ENCODE data around the gene GRIK2.

The GRIK2 gene

DNA sequence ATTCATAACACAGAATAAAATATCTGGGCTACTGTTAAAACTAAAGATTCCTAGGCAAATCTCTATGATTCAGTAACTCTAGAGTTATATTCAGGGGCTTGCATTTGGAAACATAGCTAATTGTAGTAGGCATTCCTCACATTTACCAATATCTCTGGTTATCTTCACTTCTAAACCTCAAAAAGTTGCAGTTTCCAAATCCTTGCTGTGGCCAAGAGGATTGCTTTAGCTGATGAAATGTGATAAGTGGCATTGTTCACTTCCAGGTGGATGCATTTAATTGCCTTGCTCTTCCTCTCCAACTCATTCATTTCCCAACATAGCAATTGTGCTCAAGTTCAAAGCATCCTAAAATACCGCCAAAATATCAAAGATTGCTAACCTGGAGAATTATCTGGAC is 246.6 kb downstream of the GRIK2 start:
- no peak overlapping the region for H3K9ac ChIP-seq (ENCODE audit: low read length in 5 of 5)
- no peaks in the 10 kb centered on the region for H3K27me3 ChIP-seq (ENCODE audit: control insufficient read depth in 5 of 5, insufficient read depth in 4 of 5, low read length in 5 of 5)
- H3K9me3 ChIP-seq (ENCODE audit: control insufficient read depth in 5 of 5, low read length in 5 of 5), result no peaks in the 10 kb centered on the region
- no peak overlapping the region for H3K27ac ChIP-seq (ENCODE audit: low read depth, low read length)
- H3K4me1 ChIP-seq (ENCODE audit: control insufficient read depth in 5 of 5, insufficient read depth in 5 of 5, low read length in 5 of 5), result no peaks in the 10 kb centered on the region
- H3K36me3 ChIP-seq (ENCODE audit: control insufficient read depth in 5 of 5, insufficient read depth in 5 of 5, low read length in 5 of 5), result no peaks in the 10 kb centered on the region
- no peak overlapping the region for H3K4me3 ChIP-seq (ENCODE audit: low read depth in 1 of 5, low read length in 5 of 5)

- no peaks in the 10 kb centered on the region for H3K9me3 ChIP-seq (ENCODE audit: control insufficient read depth in 5 of 5, low read length in 5 of 5)
- no peak overlapping the region for H3K27ac ChIP-seq (ENCODE audit: low read depth, low read length)
- no peaks in the 10 kb centered on the region for H3K36me3 ChIP-seq (ENCODE audit: control insufficient read depth in 5 of 5, insufficient read depth in 5 of 5, low read length in 5 of 5)
- H3K4me1 ChIP-seq (ENCODE audit: control insufficient read depth in 5 of 5, insufficient read depth in 5 of 5, low read length in 5 of 5), result no peaks in the 10 kb centered on the region
- H3K27me3 ChIP-seq (ENCODE audit: control insufficient read depth in 5 of 5, insufficient read depth in 4 of 5, low read length in 5 of 5), result no peaks in the 10 kb centered on the region
- H3K4me3 ChIP-seq (ENCODE audit: low read depth in 1 of 5, low read length in 5 of 5), result no peak overlapping the region
- no peak overlapping the region for H3K9ac ChIP-seq (ENCODE audit: low read length in 5 of 5)
Observed at GRCh38 chr6:101645770-101646169, 252.3 kb downstream of the GRIK2 start.

GRCh38 chr6:101650402-101651100 is 257.0 kb downstream of the GRIK2 start:
- Histone ChIP-seq H3K27ac (ENCODE audit: low read depth, low read length) (no peak overlapping the region), H3K27me3 (ENCODE audit: control insufficient read depth in 5 of 5, insufficient read depth in 4 of 5, low read length in 5 of 5) (no peaks in the 10 kb centered on the region), H3K4me3 (ENCODE audit: low read depth in 1 of 5, low read length in 5 of 5) (no peak overlapping the region), H3K4me1 (ENCODE audit: control insufficient read depth in 5 of 5, insufficient read depth in 5 of 5, low read length in 5 of 5) (no peaks in the 10 kb centered on the region), H3K9ac (ENCODE audit: low read length in 5 of 5) (no peak overlapping the region), H3K36me3 (ENCODE audit: control insufficient read depth in 5 of 5, insufficient read depth in 5 of 5, low read length in 5 of 5) (no peaks in the 10 kb centered on the region), H3K9me3 (ENCODE audit: control insufficient read depth in 5 of 5, low read length in 5 of 5) (no peaks in the 10 kb centered on the region)

- H3K4me1 ChIP-seq (ENCODE audit: control insufficient read depth in 5 of 5, insufficient read depth in 5 of 5, low read length in 5 of 5), result no peaks in the 10 kb centered on the region
- H3K27ac ChIP-seq (ENCODE audit: low read depth, low read length), result no peak overlapping the region
- no peak overlapping the region for H3K4me3 ChIP-seq (ENCODE audit: low read depth in 1 of 5, low read length in 5 of 5)
- H3K9ac ChIP-seq (ENCODE audit: low read length in 5 of 5), result no peak overlapping the region
- no peaks in the 10 kb centered on the region for H3K36me3 ChIP-seq (ENCODE audit: control insufficient read depth in 5 of 5, insufficient read depth in 5 of 5, low read length in 5 of 5)
- H3K27me3 ChIP-seq (ENCODE audit: control insufficient read depth in 5 of 5, insufficient read depth in 4 of 5, low read length in 5 of 5), result no peaks in the 10 kb centered on the region
- H3K9me3 ChIP-seq (ENCODE audit: control insufficient read depth in 5 of 5, low read length in 5 of 5), result no peaks in the 10 kb centered on the region
Observed at GRCh38 chr6:101652079-101652478, 258.6 kb downstream of the GRIK2 start.

DNA sequence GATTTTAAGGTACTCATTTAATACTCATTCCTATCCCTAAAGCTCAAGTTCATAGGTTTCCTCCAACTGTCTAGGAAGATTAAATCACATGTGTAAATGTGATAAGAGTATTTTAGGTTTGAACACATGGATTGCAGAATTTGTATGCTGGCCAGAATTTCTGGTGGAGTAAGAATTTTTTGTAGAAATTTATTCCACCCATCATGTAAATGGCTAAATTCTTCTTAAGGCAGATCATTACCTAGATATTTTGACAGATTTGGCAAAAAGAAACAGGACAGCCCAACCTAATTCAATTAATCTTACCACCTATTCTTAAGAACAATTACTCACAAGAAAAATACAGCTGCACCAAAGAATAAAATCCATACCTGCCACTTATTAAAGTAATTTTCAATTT is 261.6 kb downstream of the GRIK2 start:
- Histone ChIP-seq H3K9me3 (ENCODE audit: control insufficient read depth in 5 of 5, low read length in 5 of 5) (peaks cover 0 to 3% (median 0%) of the 10 kb centered on the region in 5 donors), H3K4me1 (ENCODE audit: control insufficient read depth in 5 of 5, insufficient read depth in 5 of 5, low read length in 5 of 5) (no peaks in the 10 kb centered on the region), H3K36me3 (ENCODE audit: control insufficient read depth in 5 of 5, insufficient read depth in 5 of 5, low read length in 5 of 5) (no peaks in the 10 kb centered on the region), H3K27me3 (ENCODE audit: control insufficient read depth in 5 of 5, insufficient read depth in 4 of 5, low read length in 5 of 5) (no peaks in the 10 kb centered on the region), H3K27ac (ENCODE audit: low read depth, low read length) (no peak overlapping the region), H3K4me3 (ENCODE audit: low read depth in 1 of 5, low read length in 5 of 5) (no peak overlapping the region), H3K9ac (ENCODE audit: low read length in 5 of 5) (no peak overlapping the region)

DNA sequence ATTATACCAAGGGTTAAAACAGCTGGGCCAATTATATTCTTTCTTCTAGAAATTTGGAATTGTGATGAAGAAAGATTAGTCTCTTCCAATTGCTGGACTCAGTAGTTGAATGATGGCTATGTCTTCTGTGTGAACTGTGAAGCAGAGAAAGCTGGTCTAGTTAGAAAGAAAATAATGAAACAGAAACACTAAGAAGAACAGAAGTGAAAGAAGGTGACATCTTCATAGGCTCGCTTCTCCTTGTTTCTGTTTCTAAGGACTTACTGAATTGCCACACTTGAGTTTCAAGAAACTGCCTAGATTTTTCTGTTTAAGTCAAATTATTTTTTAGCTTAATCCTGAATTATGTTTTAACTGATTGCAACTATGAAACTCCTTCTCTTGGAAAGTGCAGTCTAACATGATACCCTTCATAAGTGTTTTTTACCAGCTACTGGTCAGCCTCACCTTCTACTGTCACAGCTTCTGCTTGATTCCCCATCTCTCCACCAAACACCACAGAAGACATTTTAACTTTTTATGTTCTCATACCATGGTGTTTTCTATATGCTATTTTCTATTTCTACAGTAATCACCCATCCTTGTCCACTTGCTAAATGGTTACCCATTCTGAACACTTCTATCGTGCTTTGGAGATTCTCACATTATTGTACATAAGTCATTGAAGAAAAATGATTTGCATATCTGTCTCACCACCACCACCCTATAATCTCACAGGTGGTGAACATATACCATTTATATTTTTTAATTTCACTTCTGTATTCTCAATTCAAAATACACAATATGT is 268.8 kb downstream of the GRIK2 start:
- Histone ChIP-seq H3K4me1 (ENCODE audit: control insufficient read depth in 5 of 5, insufficient read depth in 5 of 5, low read length in 5 of 5) (no peaks in the 10 kb centered on the region), H3K9me3 (ENCODE audit: control insufficient read depth in 5 of 5, low read length in 5 of 5) (peaks cover 0 to 5% (median 0%) of the 10 kb centered on the region in 5 donors), H3K27me3 (ENCODE audit: control insufficient read depth in 5 of 5, insufficient read depth in 4 of 5, low read length in 5 of 5) (no peaks in the 10 kb centered on the region), H3K4me3 (ENCODE audit: low read depth in 1 of 5, low read length in 5 of 5) (no peak overlapping the region), H3K9ac (ENCODE audit: low read length in 5 of 5) (no peak overlapping the region), H3K36me3 (ENCODE audit: control insufficient read depth in 5 of 5, insufficient read depth in 5 of 5, low read length in 5 of 5) (no peaks in the 10 kb centered on the region), H3K27ac (ENCODE audit: low read depth, low read length) (no peak overlapping the region)

DNA sequence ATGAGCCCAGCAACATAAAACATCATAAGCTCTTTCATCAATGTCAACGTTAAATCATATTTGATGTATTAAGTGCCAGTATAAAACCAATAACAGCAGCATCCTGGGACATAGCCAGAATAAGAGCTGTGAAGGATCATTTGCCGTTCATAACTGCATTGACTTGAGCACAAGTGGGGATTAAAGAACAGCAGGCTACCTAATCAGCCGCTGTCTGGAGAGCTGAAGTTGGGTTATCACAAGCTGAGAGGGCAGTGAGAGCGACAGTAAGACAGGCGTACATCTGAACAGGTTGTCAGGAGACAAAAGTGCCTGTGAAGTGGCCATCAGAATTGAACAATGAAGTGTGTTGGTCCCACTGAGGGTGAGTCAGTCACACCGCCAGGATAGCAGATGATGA is 269.6 kb downstream of the GRIK2 start:
- Histone ChIP-seq H3K4me1 (ENCODE audit: control insufficient read depth in 5 of 5, insufficient read depth in 5 of 5, low read length in 5 of 5) (no peaks in the 10 kb centered on the region), H3K4me3 (ENCODE audit: low read depth in 1 of 5, low read length in 5 of 5) (no peak overlapping the region)

GRCh38 chr6:101666256-101666655 is 272.7 kb downstream of the GRIK2 start:
- Histone ChIP-seq H3K4me1 (ENCODE audit: control insufficient read depth in 5 of 5, insufficient read depth in 5 of 5, low read length in 5 of 5) (no peaks in the 10 kb centered on the region), H3K9ac (ENCODE audit: low read length in 5 of 5) (no peak overlapping the region), H3K27me3 (ENCODE audit: control insufficient read depth in 5 of 5, insufficient read depth in 4 of 5, low read length in 5 of 5) (no peaks in the 10 kb centered on the region), H3K27ac (ENCODE audit: low read depth, low read length) (no peak overlapping the region), H3K36me3 (ENCODE audit: control insufficient read depth in 5 of 5, insufficient read depth in 5 of 5, low read length in 5 of 5) (no peaks in the 10 kb centered on the region), H3K9me3 (ENCODE audit: control insufficient read depth in 5 of 5, low read length in 5 of 5) (peaks cover 0 to 2% (median 0%) of the 10 kb centered on the region in 5 donors), H3K4me3 (ENCODE audit: low read depth in 1 of 5, low read length in 5 of 5) (no peak overlapping the region)

More for the DNA sequence above, 269.6 kb downstream of the GRIK2 start:
- no peaks in the 10 kb centered on the region for H3K36me3 ChIP-seq (ENCODE audit: control insufficient read depth in 5 of 5, insufficient read depth in 5 of 5, low read length in 5 of 5)
- no peak overlapping the region for H3K27ac ChIP-seq (ENCODE audit: low read depth, low read length)
- H3K9me3 ChIP-seq (ENCODE audit: control insufficient read depth in 5 of 5, low read length in 5 of 5), result peaks cover 0 to 4% (median 0%) of the 10 kb centered on the region in 5 donors
- H3K27me3 ChIP-seq (ENCODE audit: control insufficient read depth in 5 of 5, insufficient read depth in 4 of 5, low read length in 5 of 5), result no peaks in the 10 kb centered on the region
- no peak overlapping the region for H3K9ac ChIP-seq (ENCODE audit: low read length in 5 of 5)

GRCh38 chr6:101668496-101669030 is 275.1 kb downstream of the GRIK2 start:
- no peaks in the 10 kb centered on the region for H3K36me3 ChIP-seq (ENCODE audit: control insufficient read depth in 5 of 5, insufficient read depth in 5 of 5, low read length in 5 of 5)
- no peaks in the 10 kb centered on the region for H3K4me1 ChIP-seq (ENCODE audit: control insufficient read depth in 5 of 5, insufficient read depth in 5 of 5, low read length in 5 of 5)
- no peak overlapping the region for H3K27ac ChIP-seq (ENCODE audit: low read depth, low read length)
- H3K9ac ChIP-seq (ENCODE audit: low read length in 5 of 5), result no peak overlapping the region
- H3K27me3 ChIP-seq (ENCODE audit: control insufficient read depth in 5 of 5, insufficient read depth in 4 of 5, low read length in 5 of 5), result no peaks in the 10 kb centered on the region
- no peak overlapping the region for H3K4me3 ChIP-seq (ENCODE audit: low read depth in 1 of 5, low read length in 5 of 5)
- no peaks in the 10 kb centered on the region for H3K9me3 ChIP-seq (ENCODE audit: control insufficient read depth in 5 of 5, low read length in 5 of 5)

DNA sequence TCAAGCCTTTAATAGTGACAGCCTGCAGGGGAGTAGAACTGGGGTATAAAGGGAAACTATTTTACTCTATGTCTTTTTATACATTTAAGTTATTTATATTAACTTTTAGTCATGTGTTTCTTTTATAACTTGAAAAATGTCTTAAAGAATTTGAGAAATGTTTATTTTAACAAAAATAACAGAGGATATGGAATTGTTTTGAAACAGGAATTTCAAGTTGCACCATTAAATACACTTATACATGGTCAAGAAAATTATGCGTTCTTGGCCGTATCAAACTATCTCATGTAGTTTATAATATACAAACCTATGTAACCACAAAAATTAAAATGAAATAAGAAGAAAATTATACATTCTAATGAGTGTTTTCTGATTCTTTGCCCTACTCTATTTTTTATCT is 282.7 kb downstream of the GRIK2 start:
- H3K27me3 ChIP-seq (ENCODE audit: control insufficient read depth in 5 of 5, insufficient read depth in 4 of 5, low read length in 5 of 5), result no peaks in the 10 kb centered on the region

More for the DNA sequence above, 282.7 kb downstream of the GRIK2 start:
- no peaks in the 10 kb centered on the region for H3K9me3 ChIP-seq (ENCODE audit: control insufficient read depth in 5 of 5, low read length in 5 of 5)
- H3K4me1 ChIP-seq (ENCODE audit: control insufficient read depth in 5 of 5, insufficient read depth in 5 of 5, low read length in 5 of 5), result no peaks in the 10 kb centered on the region
- H3K27ac ChIP-seq (ENCODE audit: low read depth, low read length), result no peak overlapping the region
- no peak overlapping the region for H3K9ac ChIP-seq (ENCODE audit: low read length in 5 of 5)
- no peaks in the 10 kb centered on the region for H3K36me3 ChIP-seq (ENCODE audit: control insufficient read depth in 5 of 5, insufficient read depth in 5 of 5, low read length in 5 of 5)
- no peak overlapping the region for H3K4me3 ChIP-seq (ENCODE audit: low read depth in 1 of 5, low read length in 5 of 5)

Data from subcutaneous abdominal adipose tissue (tissue), 5 donors.